NT2/D1 (cell line): ENCODE results near the gene CDK19.

Experiments
- DNase-seq: peaks from one replicate; pipeline ENCODE4 v3.0.0-alpha.2; 2011; ENCODE audit warnings: low read depth, low spot score
- H3K27me3 ChIP-seq: 2 replicates; pipeline ENCODE4 v1.6.0; 2011; ENCODE audit warnings: mild to moderate bottlenecking; ENCODE audit not compliant: insufficient read length, insufficient read depth
- H3K36me3 ChIP-seq: 2 replicates; pipeline ENCODE4 v1.6.1; 2011; ENCODE audit warnings: mild to moderate bottlenecking, low read length, mixed read lengths; ENCODE audit not compliant: insufficient read depth, insufficient read length
- H3K4me1 ChIP-seq: 2 replicates; pipeline ENCODE4 v1.5.1; 2011; ENCODE audit not compliant: insufficient read depth, insufficient read length
- H3K4me3 ChIP-seq: 2 replicates; pipeline ENCODE4 v1.5.1; 2011; ENCODE audit warnings: low read depth; ENCODE audit not compliant: insufficient read length
- H3K9ac ChIP-seq: 2 replicates; pipeline ENCODE4 v1.6.0; 2011; ENCODE audit warnings: low read depth; ENCODE audit not compliant: insufficient read length
- H3K9me3 ChIP-seq: 2 replicates; pipeline ENCODE4 v1.5.1; 2011; ENCODE audit warnings: mild to moderate bottlenecking, low read length; ENCODE audit not compliant: insufficient read depth
- SUZ12 ChIP-seq: IDR thresholded peaks from 2 replicates; pipeline ENCODE4 v1.6.1; 2011; ENCODE audit not compliant: insufficient read length, insufficient read depth; ENCODE audit errors: extremely low read depth
- YY1 ChIP-seq: IDR thresholded peaks from 2 replicates; pipeline ENCODE4 v1.6.1; 2011; ENCODE audit not compliant: insufficient read length, insufficient read depth
- ZNF274 ChIP-seq: IDR thresholded peaks from 2 replicates; pipeline ENCODE4 v1.6.1; 2011; ENCODE audit warnings: mild to moderate bottlenecking, low read depth, low read length

Gene CDK19

DNA sequence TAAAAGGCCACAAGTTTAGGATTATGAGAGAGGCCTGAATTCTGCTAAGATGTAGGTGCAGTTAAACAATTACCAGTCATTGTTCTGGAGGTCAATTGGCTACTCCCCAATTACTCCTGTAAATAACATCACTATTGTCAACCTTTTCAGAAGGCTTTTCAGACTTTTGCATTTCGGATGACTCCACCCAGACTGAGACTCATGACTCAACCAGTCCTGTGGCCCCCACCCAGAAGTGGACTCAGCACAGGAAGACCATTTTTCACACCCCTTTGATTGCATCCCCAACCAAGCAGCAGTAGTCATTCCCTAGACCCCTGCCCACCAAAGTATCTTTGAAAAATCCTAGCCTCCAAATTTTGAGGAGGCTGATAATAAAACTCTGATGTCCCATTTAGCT, 199.5 kb downstream of the CDK19 start:
- TF ChIP-seq YY1 (no peak), SUZ12 (no peak), ZNF274 (no peak)
- Histone ChIP-seq H3K9me3 (no peaks in the 10 kb centered on the region), H3K27me3 (no peaks in the 10 kb centered on the region), H3K9ac (no peak overlapping the region), H3K36me3 (no peaks in the 10 kb centered on the region), H3K4me3 (no peak overlapping the region), H3K4me1 (peaks cover 4% of the 10 kb centered on the region)
- no peak for DNase-seq

DNA sequence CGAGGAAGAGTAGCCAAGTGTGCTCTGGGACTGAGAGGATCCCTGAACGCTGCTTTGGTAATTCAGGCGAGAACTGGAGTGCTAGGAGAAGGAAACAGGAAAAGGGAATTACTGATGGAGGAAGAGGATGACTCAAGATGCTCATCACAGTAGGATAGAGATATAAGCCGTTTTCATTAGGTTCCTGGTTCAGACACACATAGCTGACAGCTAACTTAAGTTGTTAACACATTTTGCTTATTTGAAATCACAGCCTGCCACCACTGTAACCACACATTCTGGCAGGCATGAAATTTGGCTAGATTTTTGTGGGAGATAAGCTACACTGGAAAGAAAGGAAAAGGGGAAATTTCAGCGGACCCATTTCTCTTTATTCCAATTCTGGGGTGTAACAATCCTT, 200.7 kb downstream of the CDK19 start:
- Histone ChIP-seq H3K9ac (no peak overlapping the region), H3K36me3 (no peaks in the 10 kb centered on the region), H3K9me3 (no peaks in the 10 kb centered on the region), H3K4me3 (no peak overlapping the region), H3K4me1 (peaks cover 4% of the 10 kb centered on the region), H3K27me3 (no peaks in the 10 kb centered on the region)
- TF ChIP-seq SUZ12 (no peak), YY1 (no peak), ZNF274 (no peak)
- no peak for DNase-seq

GRCh38 chr6:110614106-110614505, 201.2 kb downstream of the CDK19 start:
- no peaks in the 10 kb centered on the region for H3K27me3 ChIP-seq
- no peaks in the 10 kb centered on the region for H3K9me3 ChIP-seq
- no peaks in the 10 kb centered on the region for H3K36me3 ChIP-seq
- H3K4me3 ChIP-seq = no peak overlapping the region
- DNase-seq = no peak
- no peak overlapping the region for H3K9ac ChIP-seq
- TF ChIP-seq YY1 = no peak
- no peak for TF ChIP-seq ZNF274
- no peak for TF ChIP-seq SUZ12
- peaks cover 4% of the 10 kb centered on the region for H3K4me1 ChIP-seq

DNA sequence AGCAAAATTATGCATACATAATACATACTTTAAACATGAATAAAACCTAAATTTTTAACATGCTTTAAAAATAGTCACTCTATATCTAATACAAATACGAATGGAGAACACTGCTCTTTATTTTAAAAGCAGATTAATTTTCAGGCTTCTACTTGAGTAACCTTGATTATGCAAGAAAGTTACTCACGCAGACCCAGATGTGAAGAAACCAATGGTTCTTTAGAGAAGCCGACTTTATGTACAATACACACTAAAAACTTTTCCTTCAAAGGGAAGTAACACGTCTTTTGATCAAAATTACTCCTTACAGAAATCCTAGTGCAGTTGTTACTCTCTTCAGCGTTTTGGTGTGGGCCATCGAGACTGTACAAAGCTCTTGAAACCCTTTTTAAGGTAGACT, 201.9 kb downstream of the CDK19 start:
- Histone ChIP-seq H3K4me1 (peaks cover 4% of the 10 kb centered on the region), H3K27me3 (no peaks in the 10 kb centered on the region), H3K36me3 (no peaks in the 10 kb centered on the region), H3K9me3 (no peaks in the 10 kb centered on the region), H3K9ac (no peak overlapping the region), H3K4me3 (no peak overlapping the region)
- no peak for DNase-seq
- TF ChIP-seq SUZ12 (no peak), ZNF274 (no peak), YY1 (no peak)

DNA sequence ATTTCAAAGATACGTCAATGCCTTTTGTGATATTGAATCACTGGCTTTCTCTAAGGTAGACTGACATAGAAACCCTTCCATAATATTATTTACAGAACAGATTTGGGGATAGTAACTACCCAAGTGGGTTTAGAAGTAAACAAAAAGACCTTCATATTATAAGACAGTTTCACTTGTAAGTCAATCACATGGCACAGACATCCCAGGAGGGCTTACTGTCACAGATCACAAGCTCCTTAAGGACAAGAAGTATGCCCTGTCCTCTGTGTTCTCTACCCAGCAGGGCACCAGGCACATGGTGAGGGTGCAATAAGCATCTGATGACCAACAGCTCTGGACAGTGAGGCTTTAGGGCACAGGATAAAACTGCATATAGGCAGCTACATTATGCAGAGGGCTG, 203.0 kb downstream of the CDK19 start:
- no peaks in the 10 kb centered on the region for H3K27me3 ChIP-seq
- H3K4me3 ChIP-seq = no peak overlapping the region
- H3K36me3 ChIP-seq = no peaks in the 10 kb centered on the region
- H3K9me3 ChIP-seq = no peaks in the 10 kb centered on the region
- peaks cover 4% of the 10 kb centered on the region for H3K4me1 ChIP-seq
- no peak for DNase-seq
- TF ChIP-seq ZNF274 = no peak
- TF ChIP-seq SUZ12 = no peak
- no peak for TF ChIP-seq YY1
- H3K9ac ChIP-seq = no peak overlapping the region

DNA sequence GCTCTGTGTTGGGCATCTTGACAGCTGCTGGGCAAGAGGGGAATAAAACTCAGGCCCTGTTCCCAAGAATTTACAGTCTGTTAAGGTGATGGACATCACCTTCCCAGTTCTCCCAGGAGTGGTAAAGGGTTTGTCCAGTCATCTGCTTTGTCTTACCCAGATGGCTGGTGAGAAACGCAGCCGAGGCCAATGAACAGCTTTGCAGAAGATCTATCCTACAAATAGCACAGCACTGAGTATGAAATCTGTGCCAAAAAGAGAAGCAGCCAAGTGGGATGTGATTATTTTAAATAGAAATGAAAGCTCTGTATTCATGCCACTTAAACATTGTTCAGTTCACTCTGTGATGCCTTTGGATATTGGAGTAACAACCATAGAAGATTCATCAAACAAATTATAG, 206.2 kb downstream of the CDK19 start:
- peaks cover 4% of the 10 kb centered on the region for H3K4me1 ChIP-seq
- H3K9ac ChIP-seq = no peak overlapping the region

DNA sequence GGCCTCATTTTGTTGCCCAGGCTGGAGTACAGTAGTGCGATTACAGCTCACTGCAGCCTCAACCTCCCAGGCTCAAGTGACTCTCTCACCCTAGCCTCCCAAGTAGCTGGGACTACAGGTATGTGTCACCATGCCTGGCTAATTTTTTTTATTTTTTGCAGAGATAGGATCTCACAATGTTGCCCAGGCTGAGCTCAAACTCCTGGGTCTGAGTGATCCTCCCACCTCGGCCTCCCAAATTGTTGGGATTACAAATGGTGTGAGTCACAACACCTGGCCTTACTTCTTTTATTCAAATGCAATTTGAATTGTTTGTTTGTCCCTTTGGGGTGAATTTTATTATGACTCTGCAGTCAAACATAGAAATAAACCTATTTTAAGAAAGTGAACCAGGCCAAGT, 207.1 kb downstream of the CDK19 start:
- no peak for DNase-seq
- H3K27me3 ChIP-seq = no peaks in the 10 kb centered on the region
- TF ChIP-seq YY1 (no peak), SUZ12 (no peak), ZNF274 (no peak)
- peaks cover 4% of the 10 kb centered on the region for H3K4me1 ChIP-seq
- H3K9ac ChIP-seq = no peak overlapping the region
- H3K4me3 ChIP-seq = no peak overlapping the region
- H3K36me3 ChIP-seq = no peaks in the 10 kb centered on the region
- H3K9me3 ChIP-seq = no peaks in the 10 kb centered on the region

More for the DNA sequence above, 206.2 kb downstream of the CDK19 start:
- Histone ChIP-seq H3K36me3 (no peaks in the 10 kb centered on the region), H3K27me3 (no peaks in the 10 kb centered on the region), H3K9me3 (no peaks in the 10 kb centered on the region), H3K4me3 (no peak overlapping the region)
- DNase-seq = no peak
- TF ChIP-seq SUZ12 (no peak), YY1 (no peak), ZNF274 (no peak)
